NB4 (cell line): Measurements from ENCODE around the gene SEC16A.

Source experiments
- CTCF ChIP-seq: IDR thresholded peaks from one replicate; pipeline ENCODE4 v1.5.1; 2012; ENCODE audit warnings: low read depth, low read length
- MYC ChIP-seq: IDR thresholded peaks from 2 replicates; pipeline ENCODE4 v1.6.1; 2011; ENCODE audit warnings: low read depth, low read length
- POLR2A ChIP-seq: IDR thresholded peaks from 2 replicates; pipeline ENCODE4 v1.6.1; 2011; ENCODE audit warnings: mild to moderate bottlenecking; ENCODE audit not compliant: insufficient read length; ENCODE audit errors: extremely low read depth

GRCh38 chr9:136502196-136502595 lies 19.4 kb upstream of the SEC16A start:
- TF ChIP-seq CTCF (no peak), MYC (no peak), POLR2A (no peak)
